Keratinocyte (primary cell): ENCODE measurements around the gene IQSEC3. TPM values are rescaled to one million over a fixed set of nuclear protein-coding genes. Genes with fewer than 3 reads are reported as not detected.

ENCODE experiments used
- DNase-seq: peaks from one replicate; pipeline ENCODE4 v3.0.0-alpha.2; 2011; ENCODE audit warnings: low read depth, missing footprints, low spot score
- FAIRE-seq: peaks from 2 replicates; lab custom pipeline; 2011; peaks lifted over from hg19 to GRCh38; lab: Jason Lieb, UNC
- H2AFZ ChIP-seq: 2 replicates; pipeline ENCODE4 v1.6.0; 2012; ENCODE audit warnings: low read length, control low read depth, inconsistent platforms; ENCODE audit not compliant: control insufficient read depth
- H3K27ac ChIP-seq: 2 replicates; pipeline ENCODE4 v1.5.1; 2011; ENCODE audit warnings: low read length; ENCODE audit not compliant: control insufficient read depth, insufficient read depth
- H3K27me3 ChIP-seq: 3 replicates; pipeline ENCODE4 v1.6.0; 2011; ENCODE audit warnings: low read length; ENCODE audit not compliant: control insufficient read depth, insufficient read depth; ENCODE audit errors: extremely low read depth
- H3K36me3 ChIP-seq, 2 experiments: 2 replicates in 1 of 2; 3 replicates in 1 of 2; pipeline ENCODE4 v1.5.1; 2011; ENCODE audit warnings: low read length in 2 of 2, mild to moderate bottlenecking in 1 of 2; ENCODE audit not compliant: control insufficient read depth in 2 of 2, insufficient read depth in 2 of 2; ENCODE audit errors: extremely low read depth in 1 of 2
- H3K4me1 ChIP-seq: 3 replicates; pipeline ENCODE4 v1.5.1; 2011; ENCODE audit warnings: low read length; ENCODE audit not compliant: control insufficient read depth, insufficient read depth; ENCODE audit errors: extremely low read depth
- H3K4me2 ChIP-seq: 3 replicates; pipeline ENCODE4 v1.6.0; 2011; ENCODE audit warnings: low read depth, low read length; ENCODE audit not compliant: control insufficient read depth, insufficient read depth; ENCODE audit errors: extremely low read depth
- H3K4me3 ChIP-seq, 3 experiments: fragments of 200-600 bp in 1 of 3; sonication (generic) in 1 of 3; 2 replicates in 2 of 3; 3 replicates in 1 of 3; pipeline ENCODE4 v1.5.1; 2011 to 2016; ENCODE audit warnings: low read length in 3 of 3, mild to moderate bottlenecking in 3 of 3, control low read depth in 2 of 3, inconsistent platforms in 1 of 3, low read depth in 1 of 3, mixed read lengths in 1 of 3, mixed run types in 1 of 3, moderate library complexity in 1 of 3; ENCODE audit not compliant: control insufficient read depth in 2 of 3, insufficient read depth in 2 of 3; ENCODE audit errors: extremely low read depth in 1 of 3
- H3K79me2 ChIP-seq: 2 replicates; pipeline ENCODE4 v1.6.0; 2012; ENCODE audit warnings: low read length; ENCODE audit not compliant: control insufficient read depth, insufficient read depth
- H3K9ac ChIP-seq: 3 replicates; pipeline ENCODE4 v1.6.0; 2011; ENCODE audit warnings: low read length; ENCODE audit not compliant: control insufficient read depth, insufficient read depth; ENCODE audit errors: extremely low read depth
- H3K9me1 ChIP-seq: 3 replicates; pipeline ENCODE4 v1.6.0; 2011; ENCODE audit warnings: low read length; ENCODE audit not compliant: control insufficient read depth, insufficient read depth; ENCODE audit errors: extremely low read depth
- H3K9me3 ChIP-seq: 2 replicates; pipeline ENCODE4 v1.5.1; 2012; ENCODE audit warnings: low read depth, low read length; ENCODE audit not compliant: control insufficient read depth
- H4K20me1 ChIP-seq: 3 replicates; pipeline ENCODE4 v1.6.0; 2011; ENCODE audit warnings: low read length; ENCODE audit not compliant: control insufficient read depth, insufficient read depth; ENCODE audit errors: extremely low read depth
- CTCF ChIP-seq, 3 experiments: IDR thresholded peaks in 1 of 3; conservative IDR thresholded peaks in 1 of 3; optimal IDR thresholded peaks in 1 of 3; 2 replicates in 2 of 3; 3 replicates in 1 of 3; pipeline versions ENCODE3 to v1.5.1; 2011; ENCODE audit warnings: low read length in 3 of 3, mild to moderate bottlenecking in 3 of 3, moderate library complexity in 2 of 3, control low read depth in 1 of 3, inconsistent platforms in 1 of 3; ENCODE audit not compliant: insufficient read depth in 2 of 3; ENCODE audit errors: extremely low read depth in 1 of 3
- EZH2 ChIP-seq: IDR thresholded peaks from one replicate; pipeline ENCODE4 v1.6.1; 2012; ENCODE audit warnings: inconsistent platforms, mild to moderate bottlenecking, low read length, moderate library complexity
- dilution Hi-C: fragments of 300-500 bp; cut with MboI; formaldehyde crosslinking; loops from one replicate; pipeline ENCODE4 v1.7.0; 2020; ENCODE audit warnings: low sequenced_read_pairs; ENCODE audit not compliant: extremely low pct_ligation_motif_present
- polyA plus RNA-seq, 5 experiments: library from polyadenylated mRNA; depleted of rRNA in 3 of 5; stranded (reverse) in 3 of 5; stranded (forward) in 1 of 5; unstranded in 1 of 5; fragments of >200 nt; gene quantifications; 1 replicate in 1 of 5; 2 replicates in 3 of 5; 3 replicates in 1 of 5; pipeline versions ENCODE4 v1.2.1 to v1.2.3, GENCODE V29; 2011 to 2012; ENCODE audit warnings: missing spikeins in 2 of 5, low read depth in 1 of 5, low replicate concordance in 1 of 5

The IQSEC3 gene
- polyA plus RNA-seq, 1 donor (not counting 4 experiments of a cell fraction or from before 2014, with no cell fraction given), result not detected

DNA sequence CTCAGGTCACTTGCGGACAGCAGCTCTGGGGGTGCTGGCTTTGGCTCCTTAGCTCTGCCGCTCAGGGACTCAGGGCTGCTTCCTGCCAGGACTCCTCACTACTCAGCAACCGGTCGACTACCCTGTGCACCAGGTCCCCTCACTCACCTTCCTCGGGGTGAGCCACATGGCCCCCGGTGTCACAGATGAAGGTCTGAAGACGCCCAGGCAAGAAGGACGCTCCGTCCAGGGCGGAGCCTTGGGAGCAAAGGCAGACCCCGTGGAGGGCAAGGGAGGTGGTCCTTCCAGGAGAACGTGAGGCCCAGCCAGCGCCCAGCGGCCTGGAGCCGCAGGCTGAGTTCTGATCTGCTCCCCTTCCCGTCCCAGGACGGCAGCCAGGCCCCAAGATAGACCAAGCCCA is 115.4 kb downstream of the IQSEC3 start:
- DNase-seq (no peak), FAIRE-seq (no peak)
- Histone ChIP-seq H4K20me1 (no peaks in the 10 kb centered on the region), H3K4me3 (no peak overlapping the region), H3K9ac (no peak overlapping the region), H3K9me3 (no peaks in the 10 kb centered on the region), H3K27ac (no peak overlapping the region), H3K36me3 (no peaks in the 10 kb centered on the region), H2AFZ (no peak overlapping the region), H3K9me1 (no peaks in the 10 kb centered on the region), H3K27me3 (peaks cover 4% of the 10 kb centered on the region), H3K79me2 (no peaks in the 10 kb centered on the region), H3K4me1 (no peaks in the 10 kb centered on the region), H3K4me2 (no peak overlapping the region)
- dilution Hi-C loops, result no loop called here
- TF ChIP-seq EZH2 (no peak), CTCF (optimal IDR thresholded peaks at IDR 0.05 in 1 of 3, IDR thresholded peaks at IDR 0.05 in 1 of 3, conservative IDR thresholded peaks at IDR 0.05 in 1 of 3; ENCODE audit: extremely low read depth in 1 of 3, insufficient read depth in 2 of 3, low read length in 3 of 3) (no peak)

DNA sequence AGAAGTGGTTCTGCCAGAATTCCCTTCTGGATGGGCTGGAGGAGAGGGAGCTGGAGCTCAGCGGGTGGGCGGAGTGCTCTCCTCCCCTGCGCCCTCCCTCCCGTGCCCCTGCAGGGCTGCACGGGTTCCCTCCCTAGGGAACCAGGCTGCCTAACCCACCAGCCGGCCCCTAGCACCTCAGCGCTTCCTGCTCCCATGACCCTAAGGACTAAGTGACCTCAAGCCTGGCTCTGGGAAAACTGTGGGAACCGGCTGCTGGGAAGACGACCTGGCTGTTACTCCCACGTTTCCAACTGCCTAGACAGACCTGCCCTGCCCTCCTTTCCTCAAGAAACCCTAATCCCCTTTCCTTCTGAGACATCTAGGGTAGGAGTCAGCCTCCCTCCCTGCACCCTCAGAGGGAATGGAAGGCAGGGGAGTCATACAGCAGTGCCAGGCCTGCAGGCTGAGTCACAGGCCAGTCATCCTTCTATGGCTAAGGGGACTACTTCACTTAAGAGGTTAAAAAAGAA is 115.9 kb downstream of the IQSEC3 start:
- dilution Hi-C loops, result no loop called here
- Histone ChIP-seq H3K79me2 (no peaks in the 10 kb centered on the region), H3K9me1 (no peaks in the 10 kb centered on the region), H3K36me3 (no peaks in the 10 kb centered on the region), H2AFZ (no peak overlapping the region), H3K27ac (no peak overlapping the region), H3K9me3 (no peaks in the 10 kb centered on the region), H4K20me1 (no peaks in the 10 kb centered on the region), H3K4me2 (no peak overlapping the region), H3K27me3 (peaks cover 4% of the 10 kb centered on the region), H3K9ac (no peak overlapping the region), H3K4me3 (no peak overlapping the region), H3K4me1 (no peaks in the 10 kb centered on the region)
- TF ChIP-seq CTCF (optimal IDR thresholded peaks at IDR 0.05 in 1 of 3, IDR thresholded peaks at IDR 0.05 in 1 of 3, conservative IDR thresholded peaks at IDR 0.05 in 1 of 3; ENCODE audit: extremely low read depth in 1 of 3, insufficient read depth in 2 of 3, low read length in 3 of 3), result no peak
- no peak for TF ChIP-seq EZH2
- no peak for DNase-seq
- FAIRE-seq, result peak; percentile 48
